ENCODE results near the gene PEX11B. TPM values are rescaled to one million over a fixed set of nuclear protein-coding genes. Genes with fewer than 3 reads are reported as not detected.
A peak's percentile ranks its signal among the peaks of the same experiment; 100 is the strongest.

Gene PEX11B
- polyA plus RNA-seq, 4 donors, result 49.6 to 65.3 (median 57.8) TPM

GRCh38 chr1:145878724-145879123 is 39.8 kb downstream of the PEX11B start:
- DNase-seq (ENCODE audit: low read depth in 4 of 4, low spot score in 2 of 4), result no peak

DNA sequence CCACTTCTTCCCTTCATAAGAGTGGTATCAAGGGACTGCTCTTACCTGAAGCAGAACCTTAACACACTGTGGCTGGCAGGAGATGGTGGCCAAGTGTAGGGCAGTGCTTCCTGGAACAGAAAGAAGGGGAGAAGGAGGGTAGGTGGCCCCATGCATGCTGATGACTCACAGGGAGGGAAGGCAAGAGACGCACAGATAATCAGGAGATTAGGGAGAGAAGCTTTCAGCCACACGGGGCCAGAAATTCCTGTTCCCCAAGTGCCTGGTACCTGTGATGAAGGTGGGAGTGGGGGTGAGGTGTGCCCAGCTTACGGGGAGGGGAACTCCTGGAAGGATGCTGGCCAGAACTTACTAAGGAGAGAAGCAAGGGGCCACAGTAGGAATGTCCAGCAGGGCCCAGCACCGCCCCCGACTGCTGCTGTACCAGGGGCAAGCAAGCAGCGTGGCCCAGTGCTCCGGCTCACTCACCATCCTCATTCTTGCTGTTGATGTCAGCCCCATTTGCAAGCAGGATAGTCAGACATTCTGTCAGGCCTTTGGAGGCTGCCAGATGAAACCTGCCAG is 40.5 kb downstream of the PEX11B start:
- DNase-seq (ENCODE audit: low read depth in 4 of 4, low spot score in 2 of 4), result no peak

- DNase-seq (ENCODE audit: low read depth in 4 of 4, low spot score in 2 of 4), result no peak
These were observed 43.9 kb downstream of the PEX11B start for GRCh38 chr1:145874646-145875045.

- peak in 3 of 4 donors; percentile 39 to 60 (median 48) for DNase-seq (ENCODE audit: low read depth in 4 of 4, low spot score in 2 of 4)
These were observed 46.3 kb downstream of the PEX11B start for GRCh38 chr1:145871994-145872924.

DNA sequence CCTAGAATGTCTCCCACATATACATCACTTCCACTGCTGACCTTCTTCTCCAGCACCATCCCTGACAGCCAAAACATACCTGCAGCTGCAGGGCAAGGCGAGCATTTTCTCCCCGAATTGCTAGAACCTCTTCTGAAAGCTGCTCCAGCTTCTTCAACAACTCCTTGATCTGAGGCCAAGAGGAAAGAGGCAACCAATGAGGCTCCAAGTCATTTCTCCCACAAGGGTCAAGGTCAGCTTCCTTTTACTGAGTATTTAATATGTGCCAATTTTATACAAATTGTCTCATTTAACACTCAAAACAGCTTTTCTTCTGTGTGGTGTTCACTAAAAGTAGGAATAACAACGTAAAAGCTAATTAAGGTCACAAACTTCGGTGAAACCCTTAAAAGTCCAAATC is 50.3 kb downstream of the PEX11B start:
- no peak for DNase-seq (ENCODE audit: low read depth in 4 of 4, low spot score in 2 of 4)

GRCh38 chr1:145863282-145864018 is 55.1 kb downstream of the PEX11B start:
- no peak for DNase-seq (ENCODE audit: low read depth in 4 of 4, low spot score in 2 of 4)

Other genes starting within 250 kb of the PEX11B start
- gene PDZK1, start 211.3 kb downstream of the PEX11B start, polyA plus RNA-seq (ENCODE audit: insufficient read length in 4 of 4), result 100 to 1,000 TPM; 123 to 219 (median 180) TPM
- gene CD160, start 199.2 kb downstream of the PEX11B start, polyA plus RNA-seq (ENCODE audit: insufficient read length in 4 of 4), result 1 to 10 TPM in 2 of 4 donors, under 1 TPM in 2; 0.60 to 2.9 (median 1.5) TPM
- 10 to 100 TPM; 12.4 to 23.6 (median 17.0) TPM for gene RNF115, start 94.6 kb downstream of the PEX11B start, polyA plus RNA-seq (ENCODE audit: insufficient read length in 4 of 4)
- 10 to 100 TPM; 34.9 to 37.3 (median 35.2) TPM for gene POLR3C, start 94.5 kb downstream of the PEX11B start, polyA plus RNA-seq (ENCODE audit: insufficient read length in 4 of 4)
- gene NUDT17, start 73.1 kb downstream of the PEX11B start, polyA plus RNA-seq (ENCODE audit: insufficient read length in 4 of 4), result 1 to 10 TPM; 6.4 to 9.1 (median 7.3) TPM
- gene PIAS3, start 59.6 kb downstream of the PEX11B start, polyA plus RNA-seq (ENCODE audit: insufficient read length in 4 of 4), result 10 to 100 TPM; 40.2 to 68.7 (median 53.5) TPM
- gene ANKRD35, start 32.9 kb downstream of the PEX11B start, polyA plus RNA-seq (ENCODE audit: insufficient read length in 4 of 4), result 1 to 10 TPM; 2.1 to 3.4 (median 2.4) TPM
- 1 to 10 TPM in 2 of 4 donors, under 1 TPM in 2; 0.51 to 1.9 (median 1.3) TPM for gene ITGA10, start 8.7 kb downstream of the PEX11B start, polyA plus RNA-seq (ENCODE audit: insufficient read length in 4 of 4)
- 100 to 1,000 TPM; 183 to 214 (median 202) TPM for gene RBM8A, start 8.8 kb upstream of the PEX11B start, polyA plus RNA-seq (ENCODE audit: insufficient read length in 4 of 4)
- gene LIX1L, start 39.3 kb upstream of the PEX11B start, polyA plus RNA-seq (ENCODE audit: insufficient read length in 4 of 4), result 10 to 100 TPM; 23.9 to 28.0 (median 25.3) TPM
- under 1 TPM; 0.65 to 0.88 (median 0.72) TPM for gene ANKRD34A, start 45.9 kb upstream of the PEX11B start, polyA plus RNA-seq (ENCODE audit: insufficient read length in 4 of 4)
- gene POLR3GL, start 46.0 kb upstream of the PEX11B start, polyA plus RNA-seq (ENCODE audit: insufficient read length in 4 of 4), result 10 to 100 TPM; 32.0 to 42.2 (median 33.9) TPM
- gene TXNIP, start 77.9 kb upstream of the PEX11B start, polyA plus RNA-seq (ENCODE audit: insufficient read length in 4 of 4), result 100 to 1,000 TPM; 387 to 577 (median 451) TPM
- gene HJV, start 103.0 kb upstream of the PEX11B start, polyA plus RNA-seq (ENCODE audit: insufficient read length in 4 of 4), result under 1 TPM in 2 of 4 donors, not detected in 2; 0.19 to 0.88 TPM
- 1 to 10 TPM; 1.7 to 4.4 (median 3.0) TPM for gene NBPF10, start 226.1 kb upstream of the PEX11B start, polyA plus RNA-seq (ENCODE audit: insufficient read length in 4 of 4)

Measured in left renal cortex interstitium (tissue), 4 donors.